Superior temporal gyrus (tissue), 1 donor: ENCODE measurements around the gene CNOT10.
"Not testable (repeated sequence)": the region's sequence is repeated elsewhere in the genome, so short reads cannot be mapped to it uniquely, and the experiment has no call there.

Source experiments
- DNase-seq: peaks from one replicate; pipeline ENCODE4 v3.0.0-alpha.2; 2016; ENCODE audit errors: extremely low spot score

Gene CNOT10

GRCh38 chr3:32686713-32687112, 1.7 kb downstream of the CNOT10 start:
- DNase-seq, result no peak

- DNase-seq, result no peak
These were observed 6.9 kb downstream of the CNOT10 start for GRCh38 chr3:32691847-32692246.

GRCh38 chr3:32696523-32696922, 11.5 kb downstream of the CNOT10 start:
- DNase-seq, result no peak

GRCh38 chr3:32698506-32698905, 13.5 kb downstream of the CNOT10 start:
- DNase-seq, result no peak

GRCh38 chr3:32699429-32699828, 14.4 kb downstream of the CNOT10 start:
- no peak for DNase-seq

GRCh38 chr3:32700244-32700643, 15.3 kb downstream of the CNOT10 start:
- DNase-seq, result no peak

GRCh38 chr3:32703491-32703972, 18.5 kb downstream of the CNOT10 start:
- DNase-seq, result no peak

GRCh38 chr3:32705232-32705631, 20.2 kb downstream of the CNOT10 start:
- DNase-seq, result no peak

- DNase-seq, result no peak
These were observed 21.5 kb downstream of the CNOT10 start for GRCh38 chr3:32706348-32707025.

GRCh38 chr3:32707026-32707370, 22.0 kb downstream of the CNOT10 start:
- DNase-seq, result no peak

- no peak for DNase-seq
These were observed 23.8 kb downstream of the CNOT10 start for GRCh38 chr3:32708672-32709283.

GRCh38 chr3:32709346-32709745, 24.4 kb downstream of the CNOT10 start:
- no peak for DNase-seq

GRCh38 chr3:32712506-32713055, 27.6 kb downstream of the CNOT10 start:
- no peak for DNase-seq

- DNase-seq, result no peak
These were observed 28.2 kb downstream of the CNOT10 start for GRCh38 chr3:32713181-32713580.

GRCh38 chr3:32719335-32719734, 34.3 kb downstream of the CNOT10 start:
- no peak for DNase-seq

GRCh38 chr3:32719931-32720330, 34.9 kb downstream of the CNOT10 start:
- DNase-seq, result no peak

GRCh38 chr3:32725721-32726120, 40.7 kb downstream of the CNOT10 start:
- DNase-seq, result no peak

GRCh38 chr3:32733631-32734229, 48.7 kb downstream of the CNOT10 start:
- DNase-seq, result peak; percentile 60

GRCh38 chr3:32734756-32735155, 49.8 kb downstream of the CNOT10 start:
- no peak for DNase-seq

GRCh38 chr3:32743470-32743869, 58.5 kb downstream of the CNOT10 start:
- DNase-seq, result not testable (repeated sequence)

- no peak for DNase-seq
These were observed 58.9 kb downstream of the CNOT10 start for GRCh38 chr3:32743934-32744333.

GRCh38 chr3:32751377-32751776, 66.4 kb downstream of the CNOT10 start:
- no peak for DNase-seq

GRCh38 chr3:32755761-32756160, 70.8 kb downstream of the CNOT10 start:
- no peak for DNase-seq
